H9 (cell line): ENCODE results near the gene SCEL. TPM values are rescaled to one million over a fixed set of nuclear protein-coding genes. Genes with fewer than 3 reads are reported as not detected.

Experiments used
- DNase-seq: peaks from one replicate; pipeline ENCODE4 v3.0.0-alpha.2; 2017
- H2AFZ ChIP-seq: one replicate; pipeline ENCODE4 v1.6.1; 2013; ENCODE audit warnings: mild to moderate bottlenecking, low read length, control low read depth, moderate library complexity
- H2AK5ac ChIP-seq: 2 replicates; pipeline ENCODE4 v1.6.1; 2013; ENCODE audit warnings: low read length, control low read depth, mixed read lengths; ENCODE audit not compliant: insufficient read length
- H2BK120ac ChIP-seq: one replicate; pipeline ENCODE4 v1.6.1; 2013; ENCODE audit warnings: low read depth, mild to moderate bottlenecking, low read length, control low read depth, inconsistent platforms; ENCODE audit not compliant: poor library complexity, severe bottlenecking
- H2BK12ac ChIP-seq: 2 replicates; pipeline ENCODE4 v1.6.1; 2013; ENCODE audit warnings: low read length, control low read depth, mixed read lengths, low read depth; ENCODE audit not compliant: insufficient read length
- H2BK15ac ChIP-seq: 2 replicates; pipeline ENCODE4 v1.6.1; 2013; ENCODE audit warnings: low read depth, low read length, control low read depth
- H2BK20ac ChIP-seq: one replicate; pipeline ENCODE4 v1.6.1; 2013; ENCODE audit warnings: low read depth, mild to moderate bottlenecking, low read length, control low read depth, inconsistent platforms; ENCODE audit not compliant: poor library complexity, severe bottlenecking
- H2BK5ac ChIP-seq: 2 replicates; pipeline ENCODE4 v1.6.1; 2013; ENCODE audit warnings: low read length, control low read depth, mixed read lengths; ENCODE audit not compliant: insufficient read length
- H3K14ac ChIP-seq: 2 replicates; pipeline ENCODE4 v1.6.1; 2013; ENCODE audit warnings: low read length, control low read depth; ENCODE audit not compliant: insufficient read depth
- H3K18ac ChIP-seq: 2 replicates; pipeline ENCODE4 v1.6.1; 2013; ENCODE audit warnings: low read depth, mild to moderate bottlenecking, mixed read lengths, low read length, control low read depth; ENCODE audit not compliant: insufficient read length
- H3K23ac ChIP-seq: 2 replicates; pipeline ENCODE4 v1.6.1; 2013; ENCODE audit warnings: low read length, control low read depth, mixed read lengths, low read depth; ENCODE audit not compliant: insufficient read length
- H3K23me2 ChIP-seq: 2 replicates; pipeline ENCODE4 v1.6.1; 2013; ENCODE audit warnings: low read depth, mild to moderate bottlenecking, mixed read lengths, low read length, control low read depth; ENCODE audit not compliant: insufficient read length, poor library complexity, severe bottlenecking
- H3K27ac ChIP-seq: 2 replicates; pipeline ENCODE4 v1.5.1; 2013; ENCODE audit warnings: low read length, control low read depth, mixed read lengths, low read depth; ENCODE audit not compliant: insufficient read length
- H3K27me3 ChIP-seq: 2 replicates; pipeline ENCODE4 v1.6.1; 2013; ENCODE audit warnings: low read length, control low read depth, inconsistent platforms; ENCODE audit not compliant: insufficient read depth
- H3K4ac ChIP-seq: 2 replicates; pipeline ENCODE4 v1.6.1; 2013; ENCODE audit warnings: low read depth, mild to moderate bottlenecking, control low read depth, inconsistent platforms, low read length, moderate library complexity
- H3K4me1 ChIP-seq: 2 replicates; pipeline ENCODE4 v1.6.1; 2013; ENCODE audit warnings: low read length, control low read depth, inconsistent platforms; ENCODE audit not compliant: insufficient read depth
- H3K4me2 ChIP-seq: 2 replicates; pipeline ENCODE4 v1.6.1; 2013; ENCODE audit warnings: low read length, control low read depth, mixed read lengths; ENCODE audit not compliant: insufficient read length, insufficient read depth
- H3K56ac ChIP-seq: 2 replicates; pipeline ENCODE4 v1.6.1; 2013; ENCODE audit warnings: low read depth, mild to moderate bottlenecking, mixed read lengths, low read length, control low read depth; ENCODE audit not compliant: insufficient read length
- H3K79me1 ChIP-seq: 2 replicates; pipeline ENCODE4 v1.6.1; 2013; ENCODE audit warnings: low read depth, mild to moderate bottlenecking, moderate library complexity, low read length, control low read depth, inconsistent platforms; ENCODE audit not compliant: insufficient read depth, poor library complexity, severe bottlenecking
- H3K79me2 ChIP-seq: 2 replicates; pipeline ENCODE4 v1.6.1; 2013; ENCODE audit warnings: low read length, control low read depth, inconsistent platforms; ENCODE audit not compliant: insufficient read depth
- H3K9ac ChIP-seq: 2 replicates; pipeline ENCODE4 v1.6.1; 2013; ENCODE audit warnings: low read length, control low read depth, mixed read lengths; ENCODE audit not compliant: insufficient read length; ENCODE audit errors: extremely low read depth
- H3K9me3 ChIP-seq: one replicate; pipeline ENCODE4 v1.6.1; 2013; ENCODE audit warnings: low read depth, low read length, inconsistent platforms; ENCODE audit not compliant: control insufficient read depth
- H3T11ph ChIP-seq: one replicate; pipeline ENCODE4 v1.6.1; 2013; ENCODE audit warnings: mild to moderate bottlenecking, low read length, control low read depth, inconsistent platforms
- H4K20me1 ChIP-seq: one replicate; pipeline ENCODE4 v1.6.1; 2013; ENCODE audit not compliant: control insufficient read depth, insufficient read length, insufficient read depth
- H4K5ac ChIP-seq: 2 replicates; pipeline ENCODE4 v1.6.1; 2013; ENCODE audit warnings: low read depth, mild to moderate bottlenecking, mixed read lengths, low read length, control low read depth; ENCODE audit not compliant: insufficient read length
- H4K8ac ChIP-seq: replicated peaks from 2 replicates; pipeline ENCODE4 v1.6.1; 2013; ENCODE audit warnings: low read length, control low read depth, mixed read lengths, low read depth; ENCODE audit not compliant: insufficient read length
- H4K91ac ChIP-seq: 2 replicates; pipeline ENCODE4 v1.6.1; 2013; ENCODE audit warnings: low read depth, mild to moderate bottlenecking, moderate library complexity, mixed read lengths, low read length, control low read depth; ENCODE audit not compliant: insufficient read length
- H3K27ac Mint-ChIP-seq, 3 experiments: 2 replicates in 2 of 3; 3 replicates in 1 of 3; pipeline ENCODE4 v1.8.0; 2020 to 2021; ENCODE audit warnings: mixed read lengths in 3 of 3, mild to moderate bottlenecking in 1 of 3, moderate library complexity in 1 of 3
- H3K27me3 Mint-ChIP-seq: 2 replicates; pipeline ENCODE4 v1.8.0; 2021; ENCODE audit warnings: low read depth, mild to moderate bottlenecking, moderate library complexity, mixed read lengths
- H3K36me3 Mint-ChIP-seq, 3 experiments: 2 replicates in 2 of 3; 3 replicates in 1 of 3; pipeline ENCODE4 v1.8.0; 2020 to 2021; ENCODE audit warnings: low read depth in 3 of 3, mixed read lengths in 3 of 3; ENCODE audit not compliant: insufficient read depth in 1 of 3
- H3K4me1 Mint-ChIP-seq, 2 experiments: 2 replicates each; pipeline ENCODE4 v1.8.0; 2020; ENCODE audit warnings: mixed read lengths in 2 of 2
- H3K4me3 Mint-ChIP-seq, 2 experiments: 2 replicates in 1 of 2; 3 replicates in 1 of 2; pipeline ENCODE4 v1.8.0; 2020 to 2021; ENCODE audit warnings: mild to moderate bottlenecking in 2 of 2, mixed read lengths in 2 of 2, moderate library complexity in 1 of 2
- H3K9me3 Mint-ChIP-seq, 2 experiments: 2 replicates in 1 of 2; 3 replicates in 1 of 2; pipeline ENCODE4 v1.8.0; 2020; ENCODE audit warnings: mild to moderate bottlenecking in 2 of 2, mixed read lengths in 2 of 2, moderate library complexity in 1 of 2
- WGBS: extraction: QIAGEN DNeasy Blood & Tissue Kit; methylation state at CpG from one replicate; pipeline ENCODE4 v1.1.7; 2013; ENCODE audit warnings: missing lambda C conversion rate, low lambda C conversion rate, mixed read lengths; ENCODE audit not compliant: insufficient read length; ENCODE audit errors: extremely low coverage; 5-methylcytosine and 5-hydroxymethylcytosine counted together
- total RNA-seq: library from RNA; stranded (reverse); gene quantifications from 2 replicates; pipeline ENCODE4 v1.2.1, GENCODE V29; 2021
- TF ChIP-seq, protein P1 (sequence below): fragments of 200-600 bp; sonication (generic); conservative IDR thresholded peaks from 3 replicates; pipeline ENCODE4 v1.8.0; 2021; ENCODE audit warnings: antibody characterized with exemption, mild to moderate bottlenecking

The SCEL gene
- total RNA-seq, 1 experiment from 2014 or later = not detected

DNA sequence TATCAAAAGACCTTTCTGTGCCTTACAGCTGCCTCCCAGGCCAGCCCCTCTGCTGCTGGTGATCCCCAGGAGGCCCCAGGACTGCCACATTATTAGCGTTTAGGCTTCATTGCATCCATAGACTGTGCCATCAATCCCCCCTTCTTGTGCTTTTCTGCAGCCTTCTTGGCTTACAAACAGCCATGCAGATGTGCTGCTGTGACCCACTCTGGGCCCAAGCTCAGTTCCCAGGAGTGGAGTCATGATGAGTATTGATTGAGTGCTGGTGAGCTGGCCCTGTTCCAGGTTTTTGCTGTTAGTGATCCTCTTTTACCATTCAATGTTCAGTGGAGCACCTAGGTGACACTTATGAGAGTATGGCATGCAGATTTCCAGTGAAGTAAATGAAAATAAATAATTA lies 102.1 kb downstream of the SCEL start:
- Histone ChIP-seq H3K79me2 (no peaks in the 10 kb centered on the region), H3K4ac (no peak overlapping the region), H3K4me1 (no peaks in the 10 kb centered on the region), H2BK12ac (no peak overlapping the region), H3K14ac (no peak overlapping the region), H3K23me2 (no peaks in the 10 kb centered on the region), H4K20me1 (no peaks in the 10 kb centered on the region), H2BK15ac (no peak overlapping the region), H3K4me2 (no peak overlapping the region), H3K18ac (no peak overlapping the region), H4K8ac (no peak overlapping the region), H2AFZ (no peak overlapping the region), H3K56ac (no peak overlapping the region), H3K27me3 (no peaks in the 10 kb centered on the region), H3K9me3 (no peaks in the 10 kb centered on the region), H2AK5ac (no peak overlapping the region), H3K27ac (no peak overlapping the region), H4K91ac (no peak overlapping the region), H2BK20ac (no peak overlapping the region), H4K5ac (peak overlapping the region; percentile 17), H3K23ac (no peak overlapping the region), H2BK5ac (no peak overlapping the region), H3K79me1 (no peaks in the 10 kb centered on the region), H2BK120ac (no peak overlapping the region), H3T11ph (no peak overlapping the region), H3K9ac (no peak overlapping the region)
- no CpG with 5 or more reads among the region's 1 CpG for WGBS
- Mint-ChIP-seq H3K27me3 (no peaks in the 10 kb centered on the region), H3K4me1 (no peaks in the 10 kb centered on the region), H3K4me3 (no peak overlapping the region), H3K36me3 (no peaks in the 10 kb centered on the region), H3K9me3 (no peaks in the 10 kb centered on the region), H3K27ac (0 out of 7 replicates have a peak overlapping the region, but pooled peaks of 1 of the 3 experiments have one; percentile 63)
- no peak for DNase-seq
- TF ChIP-seq, protein P1, sequence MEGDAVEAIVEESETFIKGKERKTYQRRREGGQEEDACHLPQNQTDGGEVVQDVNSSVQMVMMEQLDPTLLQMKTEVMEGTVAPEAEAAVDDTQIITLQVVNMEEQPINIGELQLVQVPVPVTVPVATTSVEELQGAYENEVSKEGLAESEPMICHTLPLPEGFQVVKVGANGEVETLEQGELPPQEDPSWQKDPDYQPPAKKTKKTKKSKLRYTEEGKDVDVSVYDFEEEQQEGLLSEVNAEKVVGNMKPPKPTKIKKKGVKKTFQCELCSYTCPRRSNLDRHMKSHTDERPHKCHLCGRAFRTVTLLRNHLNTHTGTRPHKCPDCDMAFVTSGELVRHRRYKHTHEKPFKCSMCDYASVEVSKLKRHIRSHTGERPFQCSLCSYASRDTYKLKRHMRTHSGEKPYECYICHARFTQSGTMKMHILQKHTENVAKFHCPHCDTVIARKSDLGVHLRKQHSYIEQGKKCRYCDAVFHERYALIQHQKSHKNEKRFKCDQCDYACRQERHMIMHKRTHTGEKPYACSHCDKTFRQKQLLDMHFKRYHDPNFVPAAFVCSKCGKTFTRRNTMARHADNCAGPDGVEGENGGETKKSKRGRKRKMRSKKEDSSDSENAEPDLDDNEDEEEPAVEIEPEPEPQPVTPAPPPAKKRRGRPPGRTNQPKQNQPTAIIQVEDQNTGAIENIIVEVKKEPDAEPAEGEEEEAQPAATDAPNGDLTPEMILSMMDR = no peak
